8988T (cell line): Measurements from ENCODE around the gene LSP1.

Experiments
- DNase-seq: peaks from one replicate; pipeline ENCODE4 v3.0.0; 2011

The LSP1 gene

DNA sequence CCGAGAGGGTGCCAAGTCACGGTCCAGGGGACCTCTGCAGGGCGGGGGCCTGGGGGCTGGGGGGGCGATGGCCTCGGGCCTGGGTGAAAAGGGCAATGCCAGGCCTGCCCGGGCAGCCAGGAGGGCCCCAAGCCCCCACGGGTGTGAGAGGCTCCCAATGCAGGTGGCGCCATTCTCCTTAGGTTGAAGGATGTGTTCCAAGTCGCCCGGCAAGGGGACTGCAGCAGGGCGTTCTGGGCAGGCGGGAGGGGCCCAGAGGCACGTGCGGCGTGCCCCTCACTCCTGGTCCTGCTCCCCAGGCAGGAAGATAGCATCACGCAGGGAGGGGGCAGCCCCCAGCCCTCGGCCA is 14.8 kb upstream of the LSP1 start:
- DNase-seq = no peak

DNA sequence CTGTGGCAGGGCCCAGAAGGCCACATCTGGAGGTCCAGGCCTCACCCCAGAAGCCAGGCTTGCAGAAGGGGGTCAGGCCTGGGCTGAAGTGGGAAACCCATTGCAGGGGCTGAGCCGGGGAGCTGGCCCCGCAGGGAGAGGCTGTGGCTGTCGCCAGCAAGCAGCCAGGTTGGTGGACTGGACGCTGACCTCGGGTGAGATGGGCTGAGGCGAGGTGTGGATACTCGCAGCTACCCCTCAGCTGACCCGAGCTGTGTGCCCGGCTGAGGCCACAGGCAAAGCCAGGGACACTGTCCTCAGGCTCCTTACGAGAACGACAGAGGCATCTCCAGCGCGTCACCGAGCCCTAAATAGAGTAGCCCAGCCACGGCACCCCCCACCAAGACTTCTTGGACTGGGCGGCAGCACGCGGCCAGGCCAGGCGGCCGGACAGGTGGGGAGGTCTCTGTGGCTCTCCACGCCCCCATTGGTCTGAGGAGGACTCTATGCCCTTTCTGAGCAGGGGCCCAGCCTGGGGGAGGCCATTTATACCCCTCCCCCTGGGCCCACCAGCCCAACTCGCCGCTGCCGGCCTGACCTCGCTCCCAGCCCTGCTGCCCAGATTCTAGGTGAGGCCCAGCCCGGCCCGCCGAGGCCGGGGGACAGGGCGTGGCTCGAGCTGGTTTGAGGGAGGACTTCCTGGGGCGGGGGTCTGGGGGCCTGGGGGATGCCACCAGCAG is 14.3 kb upstream of the LSP1 start, which contains the start of gene TNNI2:
Gene TNNI2 (plus strand): TSS at position 556 of the 719 bp plus-strand sequence. CDS start 716 bp downstream, outside the sequence.
- DNase-seq = no peak

DNA sequence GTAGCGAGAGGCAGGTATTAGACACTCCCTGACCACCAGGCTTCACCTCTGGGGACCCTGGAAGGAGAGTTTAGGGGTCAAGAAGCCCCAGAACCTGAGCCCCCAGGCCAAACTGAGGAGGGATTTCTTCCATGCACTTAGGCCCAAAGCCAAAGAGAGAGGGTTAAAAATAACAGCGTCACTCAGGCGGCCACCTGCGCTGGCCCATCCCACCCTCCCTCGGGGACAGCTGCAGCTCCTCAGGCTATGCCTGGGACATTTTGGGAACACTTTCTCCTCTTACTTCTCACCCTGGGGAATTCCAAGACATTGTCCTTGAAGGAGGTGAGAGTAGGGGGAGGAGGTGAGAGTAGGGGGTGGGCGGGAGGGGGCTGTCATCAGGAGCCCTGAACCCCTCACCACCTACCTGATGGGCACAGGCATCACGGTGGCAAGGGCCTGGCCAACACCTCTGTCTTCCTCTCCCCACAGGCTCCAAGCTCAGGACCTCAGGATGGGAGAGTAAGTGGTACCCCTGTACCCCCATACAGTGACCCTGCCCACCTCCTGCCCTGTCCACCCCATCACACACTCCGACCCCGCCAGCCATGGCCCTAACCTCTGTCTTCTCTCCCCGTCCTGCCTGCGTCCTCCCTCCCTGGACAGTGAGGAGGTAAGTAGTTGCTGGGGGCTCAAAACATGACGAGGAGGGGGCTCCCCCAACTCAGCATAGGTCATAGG is 13.5 kb upstream of the LSP1 start:
- DNase-seq = no peak

DNA sequence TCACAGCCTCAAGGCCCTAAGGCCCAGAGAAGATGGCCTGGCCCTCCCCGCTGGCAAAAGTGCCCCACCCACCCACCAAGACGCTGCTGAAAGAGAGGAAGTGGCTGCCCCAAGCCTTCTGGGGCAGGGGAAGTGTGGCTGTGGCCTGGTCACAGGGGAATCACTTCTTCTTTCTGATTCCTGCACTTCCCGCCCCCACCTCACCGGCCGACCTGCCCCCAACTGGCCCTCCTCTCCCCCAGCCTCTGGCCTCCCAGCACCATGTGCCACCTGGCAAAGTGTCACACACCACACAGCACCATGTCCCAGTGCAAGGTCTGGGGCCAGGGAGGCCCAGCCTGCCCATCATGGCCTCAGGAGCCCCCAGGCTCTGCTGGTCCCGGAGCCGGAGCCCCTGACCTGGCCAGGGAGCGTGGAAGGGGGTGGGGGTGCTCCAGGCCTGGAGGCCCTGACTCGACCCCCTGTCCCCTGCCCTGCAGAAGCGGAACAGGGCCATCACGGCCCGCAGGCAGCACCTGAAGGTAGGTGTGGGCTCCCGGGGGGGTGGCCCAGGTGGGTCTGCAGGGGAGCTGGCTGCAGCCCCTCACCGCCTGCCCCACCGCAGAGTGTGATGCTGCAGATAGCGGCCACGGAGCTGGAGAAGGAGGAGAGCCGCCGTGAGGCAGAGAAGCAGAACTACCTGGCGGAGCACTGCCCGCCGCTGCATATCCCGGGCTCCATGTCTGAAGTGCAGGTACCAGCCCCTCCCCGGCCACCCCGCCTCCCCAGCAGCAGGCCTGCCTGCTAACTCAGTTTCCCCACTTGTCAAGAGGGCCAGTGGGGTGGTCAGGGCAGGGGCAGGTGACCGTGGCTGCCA is 12.7 kb upstream of the LSP1 start:
- no peak for DNase-seq

DNA sequence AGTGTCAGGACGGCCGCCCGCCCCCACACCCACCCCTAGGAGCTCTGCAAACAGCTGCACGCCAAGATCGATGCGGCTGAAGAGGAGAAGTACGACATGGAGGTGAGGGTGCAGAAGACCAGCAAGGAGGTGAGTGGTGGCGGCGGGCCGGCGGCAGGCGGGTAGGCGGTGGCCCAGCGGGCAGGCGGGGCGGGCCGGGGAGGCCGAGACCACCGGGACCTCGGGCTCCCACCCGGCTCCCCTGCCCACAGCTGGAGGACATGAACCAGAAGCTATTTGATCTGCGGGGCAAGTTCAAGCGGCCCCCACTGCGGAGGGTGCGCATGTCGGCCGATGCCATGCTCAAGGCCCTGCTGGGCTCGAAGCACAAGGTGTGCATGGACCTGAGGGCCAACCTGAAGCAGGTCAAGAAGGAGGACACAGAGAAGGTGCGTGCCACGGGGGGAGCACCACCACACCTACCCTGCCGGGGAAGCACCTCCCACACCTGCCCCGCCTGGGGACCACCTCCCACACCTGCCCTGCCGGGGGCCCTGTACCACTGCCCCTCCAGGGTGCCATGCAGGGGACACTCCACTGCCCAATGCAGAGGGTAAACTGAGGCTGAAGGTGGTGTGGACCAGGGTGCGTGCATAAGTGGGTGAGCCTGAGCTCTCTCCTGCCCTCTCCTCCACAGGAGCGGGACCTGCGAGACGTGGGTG is 12.0 kb upstream of the LSP1 start:
- DNase-seq = no peak

DNA sequence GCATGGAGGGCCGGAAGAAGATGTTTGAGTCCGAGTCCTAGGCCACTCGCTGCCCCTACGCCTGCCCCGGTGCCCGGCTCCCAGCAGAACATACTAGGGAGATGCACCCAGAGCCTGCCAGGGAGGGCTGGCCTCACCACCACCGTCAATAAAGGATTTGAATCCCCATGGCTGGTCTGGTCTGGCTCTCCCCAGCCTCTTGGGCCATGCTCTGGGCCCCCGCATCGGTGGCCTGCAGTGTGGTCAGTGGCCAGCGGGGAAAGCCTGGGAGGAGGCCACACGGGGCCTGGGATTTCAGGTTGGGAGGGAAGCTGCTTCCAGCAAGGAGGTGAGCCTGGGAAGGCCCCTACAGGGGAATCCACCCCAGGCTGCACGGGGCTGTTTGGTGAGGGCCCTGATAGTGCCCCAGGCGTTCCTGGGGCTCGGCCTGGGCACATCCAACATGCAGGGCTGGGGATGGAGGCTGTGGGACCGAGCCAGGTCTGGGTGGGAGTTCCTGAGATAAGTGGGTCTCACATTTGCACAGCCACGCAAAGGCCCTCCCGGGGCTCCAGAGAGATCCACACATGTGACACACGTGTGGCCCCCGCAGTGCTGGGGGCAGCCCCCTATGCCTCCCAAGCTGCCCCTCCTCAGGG is 11.3 kb upstream of the LSP1 start:
- DNase-seq = no peak

DNA sequence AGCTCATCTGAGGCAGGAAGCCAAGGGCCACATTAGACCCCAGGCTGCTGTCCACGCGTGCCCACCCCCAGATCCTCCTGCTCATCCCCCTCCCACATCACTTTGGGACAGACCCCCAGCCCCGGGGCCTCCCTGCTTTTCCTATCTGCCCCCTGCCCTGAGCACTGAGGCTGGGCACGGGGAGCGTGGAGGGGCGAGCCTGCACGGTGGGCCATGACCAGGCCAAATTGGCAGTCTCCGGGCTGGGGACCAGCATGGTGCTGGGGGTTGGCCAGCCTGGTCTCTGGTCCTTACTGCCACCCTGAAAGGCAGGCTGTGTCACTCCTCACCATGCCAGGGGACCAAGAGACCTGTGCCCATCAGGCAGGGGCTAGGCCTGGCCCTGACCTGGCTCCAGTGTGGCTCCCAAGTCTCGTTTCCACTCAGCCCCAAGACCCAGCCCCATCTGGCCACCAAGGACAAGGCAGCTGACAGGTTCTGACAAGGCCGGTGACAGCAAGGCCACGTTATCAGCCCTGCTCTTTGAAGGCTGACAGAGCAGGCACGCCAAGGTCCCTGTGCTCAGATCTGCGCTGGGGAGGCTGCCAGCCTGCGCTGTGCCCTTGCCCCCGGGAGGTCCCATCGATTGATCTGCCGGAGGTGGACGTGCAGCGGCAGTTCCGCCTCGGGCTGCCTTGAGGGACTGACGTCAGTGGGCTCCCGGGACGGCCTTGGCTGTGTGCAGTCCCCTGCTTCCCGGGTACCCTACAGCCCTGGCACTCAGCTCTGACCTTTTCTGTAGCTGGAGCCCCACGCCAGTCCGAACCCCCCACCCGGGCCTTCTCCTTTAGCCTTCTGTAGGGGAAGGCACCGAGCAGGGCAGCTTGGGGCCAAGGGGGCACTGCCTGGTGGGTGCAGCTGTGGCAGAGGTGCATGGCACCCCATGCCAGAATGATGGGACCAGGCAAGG is 10.5 kb upstream of the LSP1 start:
- no peak for DNase-seq

DNA sequence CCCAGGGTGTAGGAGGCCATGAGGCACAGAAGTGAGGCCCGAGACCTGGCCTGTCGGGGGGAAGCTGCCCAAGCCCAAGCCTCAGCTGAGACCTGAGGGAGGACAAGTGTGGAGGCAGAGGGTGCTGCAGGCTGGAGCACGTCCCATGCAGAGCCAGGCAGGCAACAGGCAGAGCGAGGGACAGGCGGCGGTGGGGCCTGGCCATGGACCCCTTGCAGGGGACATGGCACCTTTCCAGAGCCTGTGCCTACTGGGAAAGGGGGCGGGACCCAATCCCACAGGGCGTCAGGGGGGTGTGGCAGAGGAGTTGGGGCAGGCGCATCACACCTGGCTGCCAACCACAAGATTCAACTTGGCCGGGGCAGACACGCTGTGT is 9.8 kb upstream of the LSP1 start:
- DNase-seq = no peak

DNA sequence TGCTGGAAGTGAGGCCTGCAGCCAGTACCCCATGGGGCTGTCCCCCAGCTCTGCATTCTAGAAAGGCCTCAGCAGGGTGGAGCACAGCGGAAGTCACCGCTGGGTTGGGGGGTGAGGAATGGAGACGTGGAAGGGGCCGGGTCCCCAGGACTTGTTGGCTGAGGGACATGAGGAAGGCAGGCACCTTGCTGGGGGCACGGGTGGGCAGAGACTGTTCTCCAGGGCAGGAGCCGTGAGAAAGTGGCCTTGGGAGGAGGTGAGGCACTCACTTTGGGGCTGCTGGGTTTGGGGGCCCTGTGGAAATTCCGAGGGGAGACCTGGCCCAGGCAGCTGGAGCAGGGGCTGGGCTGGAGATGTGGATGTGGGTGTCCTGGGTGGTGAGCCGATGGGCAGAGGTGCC is 9.1 kb upstream of the LSP1 start:
- DNase-seq = no peak

DNA sequence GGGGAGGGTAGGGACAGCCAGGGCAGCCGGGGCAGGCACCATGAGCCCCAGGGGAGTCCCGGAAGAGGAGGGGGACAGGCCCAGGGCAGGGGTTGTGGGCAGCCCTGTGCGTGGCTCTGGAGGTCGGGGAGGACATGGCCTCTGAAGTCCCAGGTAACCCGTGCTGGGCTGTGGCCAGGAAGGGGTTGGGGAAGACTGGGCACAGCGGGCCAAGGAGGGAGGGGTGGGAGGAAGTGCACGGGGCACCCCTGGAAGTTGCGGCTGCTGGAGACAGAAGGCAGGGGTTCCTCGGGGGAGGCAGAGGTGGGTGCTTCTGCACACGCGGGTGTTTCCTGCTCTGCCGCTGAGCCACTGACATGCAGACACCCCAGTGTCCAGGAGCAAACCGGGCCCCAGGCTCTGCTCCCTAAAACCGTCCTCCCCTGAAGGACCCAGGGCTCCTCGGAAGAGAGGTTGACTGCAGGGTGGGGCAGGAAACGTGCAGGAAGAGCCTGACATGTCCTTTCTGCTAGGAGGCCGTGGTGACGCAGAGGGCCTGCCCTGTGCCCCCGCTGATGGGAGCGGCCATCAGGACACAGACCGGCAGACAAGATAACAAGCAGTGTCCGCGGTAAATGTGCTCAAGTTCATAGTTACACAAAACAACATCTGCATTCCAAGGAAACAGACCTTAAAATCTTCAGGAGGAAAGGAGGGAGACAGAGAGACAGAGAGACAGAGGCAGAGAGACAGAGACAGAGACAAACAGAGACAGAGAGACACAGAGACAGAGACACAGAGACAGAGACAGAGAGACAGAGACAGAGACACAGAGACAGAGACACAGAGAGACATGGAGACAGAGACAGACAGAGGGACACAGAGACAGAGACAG is 8.4 kb upstream of the LSP1 start:
- no peak for DNase-seq

DNA sequence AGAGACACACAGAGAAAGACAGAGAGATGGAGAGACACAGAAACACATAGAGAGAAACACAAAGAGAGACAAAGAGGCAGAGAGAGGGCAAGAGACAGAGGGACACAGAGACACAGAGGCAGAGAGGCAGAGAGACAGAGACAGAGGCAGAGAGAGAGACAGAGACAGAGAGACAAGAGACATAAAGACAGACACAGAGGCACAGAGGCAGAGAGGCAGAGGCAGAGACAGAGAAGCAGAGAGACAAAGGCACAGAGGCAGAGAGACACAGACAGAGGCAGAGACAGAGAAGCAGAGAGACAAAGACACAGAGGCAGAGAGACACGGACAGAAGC is 7.8 kb upstream of the LSP1 start:
- no peak for DNase-seq

DNA sequence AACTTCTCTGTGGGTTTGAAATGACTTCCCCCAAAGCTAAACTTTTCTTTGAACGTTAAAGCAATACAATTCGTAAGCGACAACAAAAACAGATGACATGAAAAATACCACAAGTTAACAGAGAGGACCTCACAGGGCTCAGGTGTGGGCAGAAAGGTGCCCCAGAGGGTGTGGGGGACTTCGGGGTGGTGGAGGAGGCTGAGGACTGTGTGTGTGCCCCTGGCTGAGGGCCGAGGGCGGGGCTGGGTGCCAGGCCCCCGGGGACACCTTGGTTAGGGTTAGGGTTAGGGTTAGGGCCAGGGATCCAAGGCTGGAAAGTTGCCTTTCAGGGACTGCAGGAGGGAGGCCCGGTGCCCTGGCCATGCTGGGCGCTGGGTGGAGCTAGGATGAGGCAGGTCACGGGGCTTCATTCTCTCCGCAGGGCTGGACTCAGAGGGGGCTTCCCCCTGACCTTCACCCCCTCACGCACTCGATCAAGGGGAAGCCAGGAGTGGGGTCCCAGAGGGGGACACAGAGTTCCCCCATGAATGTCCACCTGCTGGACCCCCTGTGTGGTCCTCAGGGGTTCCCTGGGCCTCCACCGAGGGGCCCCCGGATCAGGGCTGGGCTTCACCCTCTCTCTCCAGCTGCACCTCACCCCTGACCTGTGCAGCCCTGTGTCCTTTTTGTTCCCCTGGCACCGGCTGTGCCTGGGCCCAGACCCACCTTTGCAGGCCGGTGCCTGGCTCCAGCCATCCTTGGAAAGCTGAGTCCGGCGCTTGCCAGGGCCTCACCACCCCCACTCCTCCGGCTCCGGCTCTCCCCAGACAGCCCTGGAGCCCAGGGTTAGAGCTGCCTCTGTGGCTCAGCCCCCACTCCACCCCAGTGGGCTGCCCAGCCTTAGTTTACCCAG is 7.1 kb upstream of the LSP1 start:
- no peak for DNase-seq

DNA sequence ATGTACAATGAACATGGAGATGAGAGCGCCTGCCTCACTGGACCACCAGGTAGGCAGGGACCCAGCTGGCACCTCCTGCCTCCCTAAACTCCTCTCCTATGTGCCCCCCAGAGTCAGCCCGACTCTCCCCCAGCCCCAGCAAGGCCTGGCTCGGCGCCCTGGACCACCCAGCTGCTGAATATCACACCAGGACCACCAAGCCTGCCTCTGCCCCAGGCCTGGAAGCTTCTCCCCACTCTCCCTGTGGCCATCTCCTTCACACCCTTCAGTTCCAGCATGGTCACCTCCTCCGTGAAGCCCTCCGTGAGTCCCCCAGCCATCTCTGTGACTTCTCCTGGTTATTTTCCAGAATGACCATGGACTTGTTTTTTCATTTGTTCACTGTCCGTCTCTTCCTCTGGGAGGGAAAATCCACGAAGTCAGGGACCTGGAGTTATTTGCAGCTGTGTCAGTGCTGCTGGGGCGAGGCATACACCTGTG is 6.4 kb upstream of the LSP1 start:
- no peak for DNase-seq

DNA sequence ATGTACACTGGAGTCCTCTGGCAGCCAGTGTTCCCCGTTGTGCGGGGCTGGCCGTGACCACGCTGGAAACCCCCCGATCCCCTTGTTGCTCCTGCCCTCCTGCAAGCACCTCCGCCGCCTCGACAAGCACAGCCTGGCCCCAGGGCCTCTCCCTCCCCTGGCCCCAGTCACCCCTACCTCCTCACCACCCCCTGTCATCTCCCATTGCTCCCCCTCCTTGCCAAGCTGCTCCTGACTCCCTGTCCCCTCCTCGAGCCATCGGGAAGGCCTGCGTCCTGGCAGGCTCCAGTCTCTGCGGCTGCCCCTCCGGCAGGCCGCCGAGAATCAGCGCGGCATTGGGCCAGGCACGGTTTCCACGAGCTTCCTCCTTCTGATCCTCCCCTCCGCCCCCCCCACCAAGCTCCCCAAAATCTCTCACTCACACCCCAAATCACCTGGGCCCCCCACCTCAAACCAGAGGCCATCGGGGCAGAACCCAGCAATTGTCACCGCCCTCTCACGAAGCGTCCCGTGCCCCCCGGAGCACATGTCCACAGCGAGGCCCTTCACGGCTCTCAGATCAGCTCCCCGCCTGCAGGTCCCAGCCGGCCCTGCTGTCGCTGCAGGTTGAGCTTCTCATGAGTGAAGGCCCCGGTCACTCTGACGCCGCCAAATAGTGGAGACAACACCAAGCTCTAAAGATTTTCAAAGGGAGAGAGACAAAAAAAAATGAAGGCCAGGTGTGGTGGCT is 5.7 kb upstream of the LSP1 start:
- no peak for DNase-seq

DNA sequence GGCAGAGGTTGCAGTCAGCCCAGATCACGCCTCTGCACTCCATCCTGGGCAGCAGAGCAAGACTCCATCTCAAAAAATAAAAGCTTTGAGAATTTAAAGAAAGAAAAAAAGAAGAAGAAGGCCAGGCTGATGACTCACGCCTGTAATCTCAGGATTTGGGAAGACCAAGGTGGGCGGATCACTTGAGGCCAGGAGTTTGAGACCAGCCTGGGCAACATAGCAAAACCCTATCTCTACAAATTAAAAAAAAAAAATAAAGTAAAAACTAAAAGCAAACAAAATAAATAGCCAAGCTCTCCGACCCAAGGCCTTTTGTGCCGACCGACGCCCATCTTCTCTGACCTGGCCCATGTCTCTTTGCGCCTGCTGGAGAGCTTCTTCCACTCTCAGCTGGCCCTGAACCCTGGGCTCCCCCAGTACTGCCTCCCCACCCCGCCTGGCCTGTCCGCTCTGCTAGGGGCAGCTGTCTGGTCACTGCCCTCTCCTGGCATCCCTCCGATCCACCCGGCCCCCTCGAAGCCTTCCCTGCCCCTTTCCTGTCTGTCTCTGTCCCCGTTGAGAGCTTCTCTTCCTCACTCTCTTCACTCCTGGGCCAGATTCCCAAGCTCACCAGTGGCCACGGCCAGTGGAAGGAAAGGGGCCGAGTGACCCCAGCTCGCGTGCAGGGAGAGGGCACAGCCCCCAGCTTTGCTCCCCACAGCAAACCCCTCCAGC is 4.8 kb upstream of the LSP1 start:
- no peak for DNase-seq

DNA sequence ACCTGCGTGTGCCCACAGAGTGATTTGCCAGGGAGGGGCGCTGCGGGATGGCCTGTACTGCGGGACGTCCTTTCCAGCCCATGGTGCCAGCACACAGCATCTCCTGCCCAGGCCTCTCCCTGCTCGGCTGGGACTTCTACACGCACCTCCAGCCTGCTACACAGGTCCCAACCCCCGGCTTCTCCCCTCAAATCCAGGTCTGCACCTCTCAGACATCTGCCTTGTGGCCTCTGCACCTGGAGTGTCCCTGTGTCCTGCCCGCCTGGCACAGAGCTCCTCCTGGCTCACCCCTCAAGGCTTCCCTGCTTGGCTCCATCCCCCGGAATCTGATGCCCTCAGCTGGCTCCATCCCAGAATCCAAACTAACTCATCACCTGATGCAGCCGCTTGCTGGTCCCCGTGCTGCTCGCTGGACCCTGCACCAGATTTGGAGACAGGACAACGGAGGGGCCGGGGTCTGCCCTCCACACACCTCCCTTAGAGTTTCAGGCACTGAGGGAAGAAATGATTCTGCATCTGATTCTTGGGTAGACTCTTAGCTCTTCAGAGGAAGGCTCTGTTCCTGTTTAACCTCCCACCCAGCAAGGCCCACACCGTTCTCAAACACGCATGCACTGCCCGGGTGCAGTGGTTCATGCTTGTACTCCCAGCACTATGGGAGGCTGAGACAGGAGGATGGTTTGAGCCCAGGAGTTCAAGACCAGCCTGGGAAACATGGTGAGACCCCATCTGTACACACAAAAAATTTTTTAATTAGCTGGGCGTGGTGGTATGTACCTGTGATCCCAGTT is 4.0 kb upstream of the LSP1 start:
- no peak for DNase-seq
